H1 (cell line): ENCODE measurements around the gene KLK8. TPM values are rescaled to one million over a fixed set of nuclear protein-coding genes. Genes with fewer than 3 reads are reported as not detected.

Source experiments
- CTCF ChIA-PET: fragments of 300-600 bp; sonication (Branson Sonifier 250); formaldehyde crosslinking; loops from one replicate; lab custom pipeline; 2021; ENCODE audit not compliant: partially characterized antibody; lab: Charles Lee
- POLR2A ChIA-PET: fragments of 300-600 bp; sonication (Branson Sonifier 250); formaldehyde crosslinking; loops from one replicate; lab custom pipeline; 2021; ENCODE audit warnings: inconsistent platforms; ENCODE audit not compliant: partially characterized antibody; lab: Charles Lee
- DNase-seq, 2 experiments: peaks; one replicate each; pipeline versions ENCODE4 v3.0.0 to v3.0.0-alpha.2; 2010 to 2022; ENCODE audit warnings: low spot score in 2 of 2, low read depth in 1 of 2, mixed read lengths in 1 of 2
- FAIRE-seq: peaks from 2 replicates; lab custom pipeline; 2011; peaks lifted over from hg19 to GRCh38; lab: Jason Lieb, UNC
- H2AFZ ChIP-seq: 2 replicates; pipeline ENCODE4 v1.8.1; 2012; ENCODE audit warnings: low read length, inconsistent platforms
- H2AK5ac ChIP-seq: 2 replicates; pipeline ENCODE4 v1.6.1; 2013; ENCODE audit warnings: low read depth, low read length
- H2BK120ac ChIP-seq: replicated peaks from 2 replicates; pipeline ENCODE3; 2013; ENCODE audit warnings: low read depth, low read length, inconsistent platforms
- H2BK12ac ChIP-seq: 2 replicates; pipeline ENCODE4 v1.6.1; 2013; ENCODE audit warnings: low read depth, low read length
- H2BK15ac ChIP-seq: 2 replicates; pipeline ENCODE4 v1.6.1; 2013; ENCODE audit warnings: low read length
- H2BK20ac ChIP-seq: 2 replicates; pipeline ENCODE4 v1.6.1; 2013; ENCODE audit warnings: low read length
- H2BK5ac ChIP-seq: 2 replicates; pipeline ENCODE4 v1.6.1; 2013; ENCODE audit warnings: low read depth, low read length
- H3K14ac ChIP-seq: 2 replicates; pipeline ENCODE4 v1.6.1; 2013; ENCODE audit warnings: inconsistent platforms; ENCODE audit not compliant: insufficient read length
- H3K18ac ChIP-seq: 2 replicates; pipeline ENCODE4 v1.6.1; 2013; ENCODE audit warnings: low read length; ENCODE audit errors: extremely low read depth
- H3K23ac ChIP-seq: 2 replicates; pipeline ENCODE4 v1.6.1; 2013; ENCODE audit warnings: inconsistent platforms; ENCODE audit not compliant: insufficient read length
- H3K23me2 ChIP-seq: 2 replicates; pipeline ENCODE4 v1.6.1; 2013; ENCODE audit warnings: low read depth, low read length
- H3K27ac ChIP-seq: 2 replicates; pipeline ENCODE4 v1.6.1; 2011; ENCODE audit warnings: low read depth, low read length, inconsistent platforms
- H3K27me3 ChIP-seq, 4 experiments: replicated peaks in 1 of 4; 1 replicate in 1 of 4; 2 replicates in 3 of 4; pipeline versions ENCODE4 v1.6.1 to v1.8.1; 2011 to 2013; ENCODE audit warnings: low read length in 3 of 4, mild to moderate bottlenecking in 3 of 4, inconsistent platforms in 2 of 4, mixed read lengths in 2 of 4, moderate library complexity in 1 of 4; ENCODE audit not compliant: control insufficient read depth in 3 of 4, insufficient read depth in 3 of 4; ENCODE audit errors: extremely low read depth in 1 of 4
- H3K36me3 ChIP-seq, 4 experiments: 2 replicates each; pipeline versions ENCODE4 v1.6.1 to v1.8.1; 2011 to 2013; ENCODE audit warnings: mild to moderate bottlenecking in 4 of 4, low read length in 3 of 4, moderate library complexity in 2 of 4, control low read depth in 1 of 4, inconsistent platforms in 1 of 4; ENCODE audit not compliant: insufficient read depth in 4 of 4, control insufficient read depth in 2 of 4
- H3K4ac ChIP-seq: replicated peaks from 2 replicates; pipeline ENCODE3; 2013; ENCODE audit warnings: low read length, low read depth, mixed read lengths, inconsistent platforms; ENCODE audit not compliant: insufficient read length
- H3K4me1 ChIP-seq, 4 experiments: replicated peaks in 1 of 4; 1 replicate in 1 of 4; 2 replicates in 3 of 4; pipeline versions ENCODE4 v1.6.1 to v1.8.1; 2011 to 2013; ENCODE audit warnings: low read length in 3 of 4, inconsistent platforms in 2 of 4, mixed read lengths in 1 of 4; ENCODE audit not compliant: insufficient read depth in 4 of 4, control insufficient read depth in 3 of 4
- H3K4me2 ChIP-seq, 2 experiments: 2 replicates each; pipeline versions ENCODE4 v1.6.1 to v1.8.1; 2011 to 2013; ENCODE audit warnings: low read depth in 2 of 2, low read length in 2 of 2, control low read depth in 1 of 2, inconsistent platforms in 1 of 2, mild to moderate bottlenecking in 1 of 2; ENCODE audit not compliant: insufficient read depth in 1 of 2
- H3K4me3 ChIP-seq, 4 experiments: fragments of 200-600, 300-600 bp in 1 of 4; sonication (generic), shearing (Covaris generic), sonication (Bioruptor Twin) in 1 of 4; 2 replicates each; pipeline versions ENCODE4 v1.5.1 to v1.8.1; 2011 to 2016; ENCODE audit warnings: low read length in 4 of 4, low read depth in 3 of 4, control low read depth in 2 of 4, inconsistent platforms in 2 of 4, mild to moderate bottlenecking in 2 of 4, mixed read lengths in 1 of 4, moderate library complexity in 1 of 4; ENCODE audit not compliant: insufficient read depth in 2 of 4; ENCODE audit errors: extremely low read depth in 1 of 4
- H3K56ac ChIP-seq: replicated peaks from 2 replicates; pipeline ENCODE3; 2013; ENCODE audit warnings: low read depth, mild to moderate bottlenecking, mixed read lengths, low read length, inconsistent platforms; ENCODE audit not compliant: insufficient read length
- H3K79me1 ChIP-seq: 2 replicates; pipeline ENCODE4 v1.6.1; 2013; ENCODE audit warnings: low read depth, low read length, control low read depth
- H3K79me2 ChIP-seq, 2 experiments: 2 replicates each; pipeline versions ENCODE4 v1.6.1 to v1.8.1; 2012 to 2013; ENCODE audit warnings: low read length in 2 of 2, mild to moderate bottlenecking in 2 of 2, inconsistent platforms in 1 of 2; ENCODE audit not compliant: insufficient read depth in 2 of 2, control insufficient read depth in 1 of 2
- H3K9ac ChIP-seq, 4 experiments: replicated peaks in 1 of 4; 1 replicate in 1 of 4; 2 replicates in 3 of 4; pipeline versions ENCODE4 v1.6.1 to v1.8.1; 2011 to 2013; ENCODE audit warnings: low read depth in 3 of 4, low read length in 3 of 4, control low read depth in 2 of 4, mild to moderate bottlenecking in 2 of 4, moderate library complexity in 2 of 4, inconsistent platforms in 1 of 4; ENCODE audit errors: extremely low read depth in 1 of 4
- H3K9me3 ChIP-seq, 2 experiments: 2 replicates each; pipeline versions ENCODE4 v1.6.1 to v1.8.1; 2012 to 2013; ENCODE audit warnings: mild to moderate bottlenecking in 2 of 2, moderate library complexity in 2 of 2, control low read depth in 1 of 2, inconsistent platforms in 1 of 2, low read depth in 1 of 2, low read length in 1 of 2, mixed read lengths in 1 of 2; ENCODE audit not compliant: insufficient read depth in 2 of 2
- H4K20me1 ChIP-seq, 2 experiments: replicated peaks in 1 of 2; 2 replicates each; pipeline versions ENCODE3 to v1.8.1; 2011 to 2013; ENCODE audit warnings: inconsistent platforms in 2 of 2, low read length in 2 of 2, mild to moderate bottlenecking in 1 of 2; ENCODE audit not compliant: insufficient read depth in 2 of 2, control insufficient read depth in 1 of 2
- H4K5ac ChIP-seq: 2 replicates; pipeline ENCODE4 v1.6.1; 2013; ENCODE audit warnings: low read length, low read depth, mixed read lengths, inconsistent platforms; ENCODE audit not compliant: insufficient read length
- H4K8ac ChIP-seq: 2 replicates; pipeline ENCODE4 v1.8.0; 2013; ENCODE audit warnings: mild to moderate bottlenecking, moderate library complexity, low read length, inconsistent platforms; ENCODE audit not compliant: insufficient read depth; ENCODE audit errors: extremely low read depth
- H4K91ac ChIP-seq: replicated peaks from 2 replicates; pipeline ENCODE3; 2013; ENCODE audit warnings: low read length, mixed read lengths, inconsistent platforms; ENCODE audit not compliant: insufficient read length
- SIN3A ChIP-seq, 2 experiments: IDR thresholded peaks in 1 of 2; conservative IDR thresholded peaks in 1 of 2; 2 replicates each; pipeline ENCODE4 v1.6.1; 2011 to 2012; ENCODE audit warnings: low read length in 2 of 2, improper control_type of control experiment in 1 of 2, low read depth in 1 of 2, mild to moderate bottlenecking in 1 of 2
- SP4 ChIP-seq: IDR thresholded peaks from 2 replicates; pipeline ENCODE4 v1.6.1; 2012; ENCODE audit warnings: low read length, inconsistent platforms
- WGBS, 2 experiments: shearing (Covaris generic) in 1 of 2; methylation state at CpG; one replicate each; pipeline versions ENCODE4 v1.1.6 to v1.1.7; 2013 to 2015; ENCODE audit warnings: low lambda C conversion rate in 2 of 2, mixed read lengths in 2 of 2, inconsistent platforms in 1 of 2, low coverage in 1 of 2, missing lambda C conversion rate in 1 of 2; ENCODE audit not compliant: insufficient replicate concordance in 2 of 2, insufficient coverage in 1 of 2, insufficient read length in 1 of 2; ENCODE audit errors: extremely low coverage in 1 of 2, missing lambda C conversion rate in 1 of 2; 5-methylcytosine and 5-hydroxymethylcytosine counted together
- polyA plus RNA-seq, 7 experiments: library from polyadenylated mRNA; depleted of rRNA in 3 of 7; stranded (reverse) in 5 of 7; unstranded in 2 of 7; fragments of >200 nt in 5 of 7; fragments of 200-250 nt in 2 of 7; gene quantifications; 1 replicate in 5 of 7; 2 replicates in 1 of 7; 4 replicates in 1 of 7; pipeline versions ENCODE4 v1.2.1 to v1.2.3, GENCODE V29; 2011 to 2013; ENCODE audit warnings: missing spikeins in 2 of 7, mixed read lengths in 2 of 7
- total RNA-seq: library from RNA; stranded (reverse); fragmentation: NEBNext Ultra II Directional; extraction: Animal tissue kit (Norgen Biotek cat#: 25700); gene quantifications from 2 replicates; pipeline ENCODE4 v1.2.1, GENCODE V29; 2021

KLK8 gene
- total and polyA plus RNA-seq, 2 of the 8 experiments (the other 6 are each of a cell fraction or from before 2014, with no cell fraction given), result 2.9 to 3.6 TPM

- Histone ChIP-seq H3K56ac (no peak overlapping the region), H3K23ac (no peak overlapping the region), H4K8ac (no peak overlapping the region), H2BK12ac (no peak overlapping the region), H2AK5ac (0 out of 2 replicates have a peak overlapping the region, but pooled peaks have one; percentile 39), H2BK120ac (no peak overlapping the region), H3K4me3 (no peak overlapping the region), H3K9ac (no peak overlapping the region), H4K5ac (no peak overlapping the region), H3K79me1 (no peaks in the 10 kb centered on the region), H3K27me3 (no peaks in the 10 kb centered on the region), H3K4ac (no peak overlapping the region), H2BK20ac (peak overlapping the region; percentile 32; the same call in 1 of the 2 replicates), H2BK15ac (no peak overlapping the region), H3K4me2 (no peak overlapping the region), H3K14ac (no peak overlapping the region), H3K4me1 (peaks cover 4 to 27% (median 13%) of the 10 kb centered on the region in 4 experiments; a peak in 6 of 7 replicates), H2AFZ (no peak overlapping the region), H3K9me3 (no peaks in the 10 kb centered on the region), H3K27ac (no peak overlapping the region), H3K23me2 (no peaks in the 10 kb centered on the region; the same call in 1 of the 2 replicates), H3K79me2 (no peaks in the 10 kb centered on the region), H3K36me3 (0 out of 8 replicates have a peak, but pooled peaks cover 0 to 3% (median 0%) of the 10 kb centered on the region in 4 experiments), H4K20me1 (no peaks in the 10 kb centered on the region), H4K91ac (peak overlapping the region; percentile 88), H2BK5ac (no peak overlapping the region), H3K18ac (no peak overlapping the region)
- POLR2A ChIA-PET, result interaction anchor here (1.5 kb wide), 1 partner anchor 45 kb away, joined by 5 read pairs; no protein-coding TSS in a partner anchor
- no peak for FAIRE-seq
- CTCF ChIA-PET, result interaction anchor here (1.0 to 2.6 kb wide), 7 partner anchors 9 to 123 kb away, joined by 3 to 10 read pairs (median 4); partner anchors contain the start of genes KLK10 and KLK7
- no peak for DNase-seq
- 95% methylated on average over 9 of the region's 9 CpGs; no CpG with 5 or more reads in 1 of the 2 experiments for whole genome bisulfite sequencing, 2 experiments
- TF ChIP-seq SP4 (no peak), SIN3A (conservative IDR thresholded peaks at IDR 0.05 in 1 of 2, IDR thresholded peaks at IDR 0.05 in 1 of 2; ENCODE audit: low read depth in 1 of 2, low read length in 2 of 2) (no peak)
Observed at GRCh38 chr19:50972795-50973376, 28.5 kb downstream of the KLK8 start.
